Measurements from ENCODE around the gene TNFAIP3. TPM values are rescaled to one million over a fixed set of nuclear protein-coding genes. Genes with fewer than 3 reads are reported as not detected.
A peak's percentile ranks its signal among the peaks of the same experiment; 100 is the strongest.

Gene TNFAIP3
- total RNA-seq, 2 experiments from 2014 or later = 214 to 222 TPM

DNA sequence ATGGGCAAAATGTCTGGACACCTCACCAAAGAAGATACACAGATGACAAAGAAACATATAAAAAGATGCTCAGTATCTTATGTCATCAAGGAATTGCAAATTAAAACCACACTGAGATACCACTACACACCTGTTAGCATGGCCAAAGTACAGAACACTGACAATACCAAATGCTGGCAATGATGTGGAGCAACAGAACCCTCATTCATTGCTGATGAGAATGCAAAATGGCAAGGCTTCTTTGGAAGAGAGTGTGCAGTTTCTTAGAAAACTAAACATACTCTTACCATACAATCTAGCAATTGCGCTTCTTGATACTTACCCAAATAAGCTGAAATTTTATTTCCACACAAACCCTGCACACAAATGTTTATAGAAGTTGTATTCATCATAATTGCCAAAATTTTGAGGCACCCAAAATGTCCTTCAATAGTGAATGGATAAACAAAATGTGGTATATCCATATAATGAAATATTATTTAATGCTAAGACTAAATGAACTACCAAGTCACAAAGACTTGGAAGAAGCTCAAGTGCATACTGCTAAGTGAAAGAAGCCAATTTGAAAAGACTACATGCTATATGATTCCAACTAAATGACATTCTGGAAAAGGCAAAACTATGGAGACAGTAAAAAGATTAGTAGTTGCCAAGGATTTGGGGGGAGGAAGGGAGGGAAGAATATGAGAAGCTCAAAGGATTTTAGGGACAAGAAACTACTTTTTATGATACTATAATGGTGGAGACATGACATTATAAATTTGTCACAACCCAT lies 50.7 kb downstream of the TNFAIP3 start:
- Mint-ChIP-seq H3K27me3 (no peaks in the 10 kb centered on the region), H3K27ac (no peak overlapping the region), H3K36me3 (peaks cover 13% of the 10 kb centered on the region), H3K9me3 (peaks cover 22% of the 10 kb centered on the region), H3K4me3 (no peak overlapping the region), H3K4me1 (peaks cover 26% of the 10 kb centered on the region)
- DNase-seq = no peak

DNA sequence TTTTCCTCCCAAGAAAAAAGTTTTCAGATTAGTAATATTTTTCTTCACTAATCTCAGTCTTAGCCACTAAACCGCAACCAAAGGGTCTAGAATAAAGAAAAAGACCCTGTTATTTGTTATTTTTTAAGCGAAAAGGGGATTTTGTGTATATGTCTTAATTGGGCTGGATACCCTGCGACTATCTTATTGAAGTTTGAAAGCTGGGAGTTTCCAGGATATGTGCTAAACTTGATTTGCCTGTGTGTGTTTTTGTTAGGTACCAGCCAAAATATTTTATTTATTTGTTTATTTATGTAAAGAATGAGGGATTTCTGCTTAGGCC lies 52.4 kb downstream of the TNFAIP3 start:
- Mint-ChIP-seq H3K27me3 (no peaks in the 10 kb centered on the region), H3K4me1 (peaks cover 34% of the 10 kb centered on the region), H3K9me3 (peaks cover 7% of the 10 kb centered on the region)

DNA sequence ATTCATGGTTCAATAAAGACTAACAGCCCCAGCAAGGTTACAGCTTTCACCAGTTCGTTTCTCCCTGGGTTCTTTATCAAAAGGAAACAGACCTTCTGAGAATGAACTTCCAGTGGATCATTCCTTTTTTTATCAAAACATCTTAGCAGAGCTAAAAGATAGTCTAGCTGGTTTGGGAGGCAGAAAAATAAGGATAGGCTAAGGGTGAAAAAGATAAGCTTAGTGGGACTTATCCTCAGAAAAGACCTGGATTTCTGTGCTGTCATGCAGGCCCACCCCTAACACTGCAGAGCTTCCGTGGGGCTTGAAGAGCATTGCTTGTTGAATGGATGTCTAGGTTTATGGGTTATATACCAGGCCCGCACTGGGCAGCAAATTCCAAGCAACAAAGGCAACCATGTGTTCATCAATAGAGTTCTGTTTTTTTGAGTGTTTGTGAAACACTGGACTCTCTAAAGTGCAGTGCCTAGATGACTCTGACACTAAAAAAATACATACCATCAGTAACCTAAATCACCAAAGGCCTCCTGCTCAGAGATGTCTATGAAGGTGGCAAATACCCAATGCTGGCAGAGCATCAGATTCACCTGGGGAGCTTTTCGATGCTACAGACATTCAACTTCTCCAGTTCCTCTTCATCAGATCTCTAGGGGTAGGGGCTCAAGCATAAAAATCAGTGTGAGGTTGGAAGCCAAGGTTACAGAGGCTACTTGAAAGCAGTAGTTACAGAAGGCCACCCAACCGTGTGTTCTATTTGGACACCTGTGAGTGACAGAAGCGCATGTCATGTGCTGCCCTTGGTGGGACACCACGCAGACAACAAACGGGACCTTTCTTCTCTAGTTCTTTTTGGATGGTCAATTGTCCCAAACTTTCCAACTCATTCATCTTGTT lies 53.0 kb downstream of the TNFAIP3 start:
- Mint-ChIP-seq H3K36me3 (peaks cover 4% of the 10 kb centered on the region), H3K4me3 (no peak overlapping the region), H3K27ac (no peak overlapping the region), H3K27me3 (no peaks in the 10 kb centered on the region), H3K9me3 (peaks cover 2% of the 10 kb centered on the region), H3K4me1 (peaks cover 38% of the 10 kb centered on the region)
- DNase-seq = no peak

More for the DNA sequence above, 52.4 kb downstream of the TNFAIP3 start:
- H3K4me3 Mint-ChIP-seq = no peak overlapping the region
- peaks cover 4% of the 10 kb centered on the region for H3K36me3 Mint-ChIP-seq
- DNase-seq = no peak
- no peak overlapping the region for H3K27ac Mint-ChIP-seq

DNA sequence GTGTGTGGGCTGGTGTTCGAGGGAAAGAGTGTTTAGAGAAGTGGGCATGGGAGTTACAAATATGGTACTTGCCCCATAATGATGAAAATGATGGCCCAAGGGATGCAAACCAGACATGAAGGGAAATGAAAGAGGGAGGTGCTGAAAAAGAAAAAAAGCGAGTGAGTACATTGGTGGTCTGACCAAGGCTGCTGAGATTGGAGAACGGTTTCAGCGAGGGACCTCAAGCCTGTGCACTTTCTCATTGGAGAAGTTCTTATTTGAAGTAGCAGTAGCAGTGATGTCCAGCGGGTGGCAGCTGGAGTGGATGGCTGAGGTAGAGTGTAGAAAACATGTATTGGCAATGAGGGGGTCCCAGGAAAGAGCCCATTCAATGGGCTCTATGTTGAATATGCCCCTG lies 54.8 kb downstream of the TNFAIP3 start:
- H3K9me3 Mint-ChIP-seq = peaks cover 3% of the 10 kb centered on the region
- DNase-seq = no peak
- no peaks in the 10 kb centered on the region for H3K27me3 Mint-ChIP-seq
- peaks cover 55% of the 10 kb centered on the region for H3K4me1 Mint-ChIP-seq
- no peak overlapping the region for H3K4me3 Mint-ChIP-seq
- H3K36me3 Mint-ChIP-seq = no peaks in the 10 kb centered on the region
- no peak overlapping the region for H3K27ac Mint-ChIP-seq

DNA sequence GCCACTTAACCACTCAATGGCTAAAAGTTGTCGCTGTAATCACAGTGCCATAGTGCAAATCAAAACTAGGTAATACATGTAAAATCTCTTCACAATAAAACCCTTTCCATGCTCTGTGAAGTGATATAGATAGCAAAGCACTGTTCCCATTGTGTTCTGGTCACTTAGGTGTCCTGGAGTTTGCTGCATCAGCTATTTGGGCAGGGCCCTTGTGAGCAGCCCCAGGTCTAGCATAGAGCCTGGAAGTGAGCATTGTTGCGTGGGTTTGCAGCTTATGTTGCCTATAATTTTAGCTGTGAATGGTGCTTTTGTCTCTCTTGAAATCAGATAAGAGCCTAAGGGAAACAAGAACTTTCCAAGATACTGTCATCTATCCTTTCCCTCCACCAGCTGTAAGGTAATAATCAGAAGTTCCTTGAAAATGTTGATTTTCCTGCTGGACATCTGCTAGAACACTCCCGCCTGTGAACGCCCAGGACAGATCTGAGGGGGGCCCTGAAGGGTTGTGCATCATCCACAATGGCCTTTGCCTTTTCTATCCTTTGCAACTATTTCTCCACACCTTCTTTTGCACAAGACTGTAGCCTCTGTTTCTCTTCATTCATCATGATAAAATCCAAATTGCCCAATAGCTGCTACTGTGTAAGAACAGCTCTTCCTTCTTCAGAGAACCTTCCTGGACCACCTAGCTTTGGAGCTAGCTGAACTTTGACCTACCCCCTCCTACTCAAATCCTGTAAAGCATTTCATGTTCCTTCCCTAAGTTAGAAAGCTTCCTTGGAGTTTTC lies 57.0 kb downstream of the TNFAIP3 start:
- Mint-ChIP-seq H3K36me3 (no peaks in the 10 kb centered on the region), H3K4me1 (peaks cover 66% of the 10 kb centered on the region), H3K27me3 (no peaks in the 10 kb centered on the region), H3K4me3 (no peak overlapping the region), H3K9me3 (peaks cover 3% of the 10 kb centered on the region), H3K27ac (no peak overlapping the region)
- no peak for DNase-seq

DNA sequence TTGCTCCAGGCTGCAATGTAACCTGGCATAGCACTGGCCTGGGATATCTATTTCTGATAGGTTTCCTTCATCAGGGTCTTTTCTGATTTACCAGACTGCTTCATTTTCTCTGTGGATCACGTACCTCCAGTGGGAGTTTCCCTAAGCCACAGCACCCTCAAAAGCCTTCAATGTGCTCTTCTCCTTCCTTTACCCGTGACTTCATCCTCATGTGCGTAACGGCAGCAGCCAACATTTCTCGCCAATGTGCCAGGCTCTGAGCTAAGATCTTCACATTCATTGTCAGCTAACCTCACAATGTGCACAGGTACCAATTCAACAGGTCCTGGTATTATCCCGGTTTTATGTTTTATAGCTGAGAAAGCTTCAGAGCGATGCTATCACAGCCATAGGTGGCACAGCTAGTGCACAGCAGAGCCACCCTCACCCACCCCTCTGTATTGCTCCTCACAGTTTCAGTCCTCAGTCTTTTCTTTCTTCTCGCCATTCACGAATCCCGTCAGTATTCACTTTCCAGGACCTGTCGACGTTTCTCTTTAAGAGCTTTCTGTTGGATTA lies 58.2 kb downstream of the TNFAIP3 start:
- DNase-seq = no peak
- H3K27me3 Mint-ChIP-seq = no peaks in the 10 kb centered on the region
- peaks cover 68% of the 10 kb centered on the region for H3K4me1 Mint-ChIP-seq
- H3K36me3 Mint-ChIP-seq = no peaks in the 10 kb centered on the region
- peak overlapping the region; percentile 23 for H3K27ac Mint-ChIP-seq
- H3K9me3 Mint-ChIP-seq = peaks cover 3% of the 10 kb centered on the region
- no peak overlapping the region for H3K4me3 Mint-ChIP-seq

DNA sequence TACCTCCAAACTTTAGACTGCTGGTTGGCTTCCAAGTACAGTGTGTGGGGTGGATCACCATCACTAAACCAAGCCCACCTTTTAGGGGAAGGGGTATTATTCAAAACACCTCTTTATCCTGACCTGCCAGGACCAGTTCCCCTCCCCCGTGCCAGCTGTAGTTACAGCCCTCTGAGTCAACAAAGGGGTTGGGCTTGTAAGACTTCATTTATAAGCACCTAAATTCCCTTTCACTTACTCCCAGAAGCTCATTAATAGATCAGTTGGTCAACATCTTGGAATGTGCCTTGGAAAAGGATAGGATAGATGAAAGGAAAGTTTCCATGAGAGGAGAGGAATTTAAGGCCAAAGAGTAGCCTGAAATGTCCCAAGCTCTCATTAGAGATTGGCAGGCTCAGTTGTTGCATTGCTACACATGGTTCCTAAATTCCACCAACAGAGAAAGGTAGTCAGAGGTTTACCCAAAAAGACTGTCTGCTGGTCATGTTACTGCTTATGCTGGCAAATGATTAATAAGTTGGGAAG lies 59.2 kb downstream of the TNFAIP3 start:
- no peak for DNase-seq
- H3K27me3 Mint-ChIP-seq = no peaks in the 10 kb centered on the region
- no peaks in the 10 kb centered on the region for H3K36me3 Mint-ChIP-seq
- H3K27ac Mint-ChIP-seq = peak overlapping the region; percentile 98
- no peak overlapping the region for H3K4me3 Mint-ChIP-seq
- H3K9me3 Mint-ChIP-seq = peaks cover 3% of the 10 kb centered on the region
- peaks cover 63% of the 10 kb centered on the region for H3K4me1 Mint-ChIP-seq

DNA sequence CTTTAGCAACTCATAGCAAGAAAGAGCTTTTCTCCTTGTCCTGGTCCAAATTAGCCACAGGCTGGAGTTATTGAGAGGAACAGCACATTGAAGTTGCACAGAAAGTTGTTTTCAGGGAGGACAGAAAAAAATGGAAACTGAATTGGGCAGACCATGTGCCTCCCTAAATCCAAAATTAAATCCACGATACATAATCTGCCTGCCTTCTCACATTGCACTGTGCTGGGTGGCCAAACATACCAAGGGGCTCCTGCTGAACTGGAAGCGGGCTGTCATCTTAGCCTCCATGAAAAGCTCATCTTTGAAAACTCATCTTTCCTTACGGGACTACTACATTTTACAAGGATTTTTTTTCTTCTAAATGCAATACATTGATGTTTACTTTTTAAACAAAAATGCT lies 59.9 kb downstream of the TNFAIP3 start:
- DNase-seq = no peak
- H3K27ac Mint-ChIP-seq = peak overlapping the region; percentile 98
- no peaks in the 10 kb centered on the region for H3K36me3 Mint-ChIP-seq
- peaks cover 3% of the 10 kb centered on the region for H3K9me3 Mint-ChIP-seq
- H3K4me3 Mint-ChIP-seq = no peak overlapping the region
- H3K27me3 Mint-ChIP-seq = no peaks in the 10 kb centered on the region
- peaks cover 64% of the 10 kb centered on the region for H3K4me1 Mint-ChIP-seq

DNA sequence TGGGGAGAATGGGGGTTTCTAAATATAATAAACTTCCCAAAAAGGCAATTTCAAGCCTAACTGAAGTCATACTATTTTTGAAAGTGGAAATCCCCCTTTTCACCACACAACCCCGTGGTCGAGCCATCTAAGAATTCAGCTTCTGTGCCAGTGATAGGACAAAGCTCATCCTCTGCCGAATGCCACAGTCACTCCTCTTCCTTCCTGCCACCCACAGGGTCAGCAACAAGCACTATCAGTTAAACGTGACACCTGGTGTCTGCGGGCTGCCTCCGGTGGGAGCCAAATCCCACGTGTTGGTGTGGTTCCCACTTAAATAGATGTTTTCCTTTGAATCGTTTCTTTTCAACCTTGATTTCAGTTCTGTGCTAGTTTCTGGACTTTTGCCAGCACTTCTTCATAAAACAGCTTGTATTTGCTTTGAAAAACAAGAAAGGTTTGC lies 60.7 kb downstream of the TNFAIP3 start:
- DNase-seq = peak; percentile 84
- H3K36me3 Mint-ChIP-seq = no peaks in the 10 kb centered on the region
- H3K9me3 Mint-ChIP-seq = peaks cover 3% of the 10 kb centered on the region
- no peaks in the 10 kb centered on the region for H3K27me3 Mint-ChIP-seq
- H3K4me1 Mint-ChIP-seq = peaks cover 71% of the 10 kb centered on the region
- H3K4me3 Mint-ChIP-seq = peak overlapping the region; percentile 60
- H3K27ac Mint-ChIP-seq = peak overlapping the region; percentile 98

DNA sequence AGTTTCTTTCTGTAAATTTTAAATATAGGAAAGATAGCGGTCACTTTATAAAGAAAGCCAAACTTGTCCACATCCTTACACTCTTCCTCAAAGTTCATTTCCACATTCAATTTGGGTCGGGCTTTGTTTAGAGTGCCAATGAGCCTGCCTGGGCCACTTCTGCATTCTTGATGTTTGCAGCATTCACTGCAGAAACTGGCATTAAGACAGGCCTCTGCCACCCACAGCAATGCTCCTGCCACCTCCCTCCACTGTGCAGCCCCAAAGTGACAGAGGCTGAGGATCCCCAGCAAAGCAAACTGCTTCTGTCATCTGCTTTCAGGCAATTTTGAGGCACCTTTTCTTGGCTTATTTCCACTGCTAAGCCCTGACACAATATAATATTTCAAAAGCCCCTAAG lies 61.2 kb downstream of the TNFAIP3 start:
- peaks cover under 1% of the 10 kb centered on the region for H3K36me3 Mint-ChIP-seq
- H3K4me3 Mint-ChIP-seq = peak overlapping the region; percentile 60
- H3K9me3 Mint-ChIP-seq = peaks cover 3% of the 10 kb centered on the region
- H3K27ac Mint-ChIP-seq = peak overlapping the region; percentile 98
- peaks cover 71% of the 10 kb centered on the region for H3K4me1 Mint-ChIP-seq
- peak; percentile 49 for DNase-seq
- H3K27me3 Mint-ChIP-seq = no peaks in the 10 kb centered on the region

DNA sequence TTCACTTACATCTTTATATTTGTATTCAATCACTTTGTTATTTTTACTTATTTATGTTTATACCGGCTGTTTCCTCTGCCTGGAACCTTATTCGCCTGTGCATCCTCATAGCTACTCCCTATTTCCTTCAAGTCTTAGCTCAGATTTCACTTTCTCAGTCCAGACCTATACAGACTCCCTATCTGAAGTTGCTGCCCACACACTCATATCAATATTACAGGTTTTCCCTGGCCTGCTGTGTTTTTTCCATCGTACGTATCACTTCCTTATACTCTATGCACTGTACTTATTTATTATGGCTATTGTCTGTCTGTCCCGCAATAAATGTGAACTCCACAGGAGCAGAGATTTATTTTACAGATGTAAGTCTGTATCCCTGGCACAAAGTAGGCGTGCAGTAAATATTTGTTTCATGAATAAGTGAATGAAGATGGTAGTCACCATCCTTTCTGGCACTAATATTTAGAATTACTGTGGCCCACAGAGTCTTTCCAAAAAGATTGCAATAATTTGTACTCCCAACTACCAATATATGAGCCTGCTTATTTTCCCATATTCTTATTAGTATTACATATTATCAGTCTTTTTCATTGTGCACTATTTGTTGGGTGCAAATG lies 64.9 kb downstream of the TNFAIP3 start:
- peaks cover 54% of the 10 kb centered on the region for H3K4me1 Mint-ChIP-seq
- H3K27me3 Mint-ChIP-seq = no peaks in the 10 kb centered on the region
- peaks cover 14% of the 10 kb centered on the region for H3K36me3 Mint-ChIP-seq
- DNase-seq = no peak
- H3K27ac Mint-ChIP-seq = no peak overlapping the region
- peaks cover 6% of the 10 kb centered on the region for H3K9me3 Mint-ChIP-seq
- H3K4me3 Mint-ChIP-seq = no peak overlapping the region
